ENCODE measurements around the gene EID3. TPM values are rescaled to one million over a fixed set of nuclear protein-coding genes. Genes with fewer than 3 reads are reported as not detected.

Gene EID3
- total RNA-seq, 2 donors from 2014 or later = 2.9 to 3.3 TPM

- H3K36me3 ChIP-seq = peaks cover 84% of the 10 kb centered on the region
These were observed 9.1 kb downstream of the EID3 start for GRCh38 chr12:104312654-104313053.

GRCh38 chr12:104313568-104314241, 10.2 kb downstream of the EID3 start:
- Histone ChIP-seq H3K27me3 (no peaks in the 10 kb centered on the region), H3K27ac (no peak overlapping the region), H3K9me3 (no peaks in the 10 kb centered on the region), H3K4me3 (no peak overlapping the region), H3K4me1 (peaks cover 0 to 3% of the 10 kb centered on the region in 2 donors), H3K36me3 (peaks cover 93% of the 10 kb centered on the region)
- TF ChIP-seq CTCF (IDR thresholded peaks at IDR 0.05) = no peak
- DNase-seq (ENCODE audit: low spot score) = no peak

More at GRCh38 chr12:104312654-104313053, 9.1 kb downstream of the EID3 start:
- no peak for DNase-seq (ENCODE audit: low spot score)
- Histone ChIP-seq H3K27ac (no peak overlapping the region), H3K9me3 (no peaks in the 10 kb centered on the region), H3K4me3 (no peak overlapping the region), H3K4me1 (peaks cover 0 to 10% of the 10 kb centered on the region in 2 donors), H3K27me3 (no peaks in the 10 kb centered on the region)
- no peak for TF ChIP-seq CTCF (IDR thresholded peaks at IDR 0.05)

DNA sequence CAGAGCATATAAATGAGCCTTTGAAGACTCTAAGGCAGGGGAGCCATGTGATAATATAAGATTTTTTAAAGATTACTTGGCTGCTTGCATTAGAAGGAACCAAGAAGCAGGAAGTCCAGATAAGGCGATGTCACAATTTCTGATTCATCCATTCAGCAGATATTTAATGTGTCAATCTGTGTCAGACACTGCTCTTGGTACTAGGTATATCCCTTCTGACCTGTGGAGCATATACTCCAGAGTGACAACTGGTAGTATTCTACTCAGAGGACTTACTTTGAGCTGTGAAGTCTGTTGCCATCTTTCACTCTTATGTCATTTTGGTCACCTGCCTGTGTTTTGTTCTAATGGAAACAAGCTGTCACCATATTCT, 10.7 kb downstream of the EID3 start:
- no peak for DNase-seq (ENCODE audit: low spot score)
- Histone ChIP-seq H3K4me1 (peaks cover 0 to 3% of the 10 kb centered on the region in 2 donors), H3K36me3 (peaks cover 94% of the 10 kb centered on the region), H3K9me3 (no peaks in the 10 kb centered on the region), H3K4me3 (no peak overlapping the region), H3K27me3 (no peaks in the 10 kb centered on the region), H3K27ac (no peak overlapping the region)
- TF ChIP-seq CTCF (IDR thresholded peaks at IDR 0.05) = no peak

GRCh38 chr12:104315326-104316224, 12.0 kb downstream of the EID3 start:
- no peaks in the 10 kb centered on the region for H3K9me3 ChIP-seq
- no peaks in the 10 kb centered on the region for H3K4me1 ChIP-seq
- peaks cover 96% of the 10 kb centered on the region for H3K36me3 ChIP-seq
- no peak for TF ChIP-seq CTCF (IDR thresholded peaks at IDR 0.05)
- H3K27ac ChIP-seq = no peak overlapping the region
- H3K27me3 ChIP-seq = no peaks in the 10 kb centered on the region
- no peak for DNase-seq (ENCODE audit: low spot score)
- no peak overlapping the region for H3K4me3 ChIP-seq

- Histone ChIP-seq H3K27me3 (no peaks in the 10 kb centered on the region), H3K36me3 (peaks cover 99% of the 10 kb centered on the region), H3K4me3 (no peak overlapping the region), H3K27ac (no peak overlapping the region), H3K9me3 (no peaks in the 10 kb centered on the region), H3K4me1 (no peaks in the 10 kb centered on the region)
- DNase-seq (ENCODE audit: low spot score) = no peak
- no peak for TF ChIP-seq CTCF (IDR thresholded peaks at IDR 0.05)
These were observed 13.4 kb downstream of the EID3 start for GRCh38 chr12:104316936-104317335.

Measured in right atrium auricular region (tissue), 2 donors.